Astrocyte of the hippocampus (primary cell): ENCODE results near the gene ARPC3.
"Not testable (repeated sequence)": the region's sequence is repeated elsewhere in the genome, so short reads cannot be mapped to it uniquely, and the experiment has no call there.

Experiments used
- DNase-seq: peaks from one replicate; pipeline ENCODE4 v3.0.0; 2011; ENCODE audit warnings: low read depth, low spot score

Gene ARPC3

GRCh38 chr12:110449799-110450497, at the start of gene ARPC3:
ARPC3 (minus strand) TSS chr12:110450337; CDS start chr12:110450260, 77 bp downstream.
- peak; percentile 97 for DNase-seq

DNA sequence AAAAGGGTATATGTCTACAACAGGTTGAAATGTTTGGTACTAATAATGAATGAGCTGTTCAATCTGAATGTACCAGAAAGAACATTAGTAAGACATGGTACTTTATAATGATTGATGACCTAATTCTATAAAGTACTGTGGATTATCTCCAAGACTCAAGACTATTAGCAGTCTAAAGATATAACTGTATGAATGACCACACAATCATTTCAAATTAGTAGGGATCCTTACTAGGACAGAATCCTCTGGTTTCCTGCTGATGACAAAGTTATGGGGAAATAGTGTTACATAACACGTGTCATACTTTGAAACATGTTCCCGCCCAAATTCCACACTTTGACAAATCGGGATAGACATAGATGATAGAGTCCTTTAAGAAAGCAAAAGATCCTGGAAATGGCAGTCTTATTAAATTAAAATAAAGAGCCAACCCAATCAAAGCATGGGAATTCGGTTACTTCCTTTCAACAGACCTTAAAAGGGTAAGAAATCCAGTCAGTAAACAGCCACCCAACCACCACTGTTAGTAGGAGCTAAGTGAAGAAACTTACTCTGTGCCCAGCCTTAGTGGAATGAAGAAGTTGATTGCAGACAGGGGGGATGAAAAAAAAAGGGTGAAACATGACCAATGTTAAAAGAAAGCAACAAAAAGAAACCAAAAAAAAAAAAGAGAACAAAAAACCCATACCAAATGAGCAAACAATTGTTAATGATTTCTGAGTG, 49.0 kb upstream of the ARPC3 start:
- peak; percentile 9 for DNase-seq

DNA sequence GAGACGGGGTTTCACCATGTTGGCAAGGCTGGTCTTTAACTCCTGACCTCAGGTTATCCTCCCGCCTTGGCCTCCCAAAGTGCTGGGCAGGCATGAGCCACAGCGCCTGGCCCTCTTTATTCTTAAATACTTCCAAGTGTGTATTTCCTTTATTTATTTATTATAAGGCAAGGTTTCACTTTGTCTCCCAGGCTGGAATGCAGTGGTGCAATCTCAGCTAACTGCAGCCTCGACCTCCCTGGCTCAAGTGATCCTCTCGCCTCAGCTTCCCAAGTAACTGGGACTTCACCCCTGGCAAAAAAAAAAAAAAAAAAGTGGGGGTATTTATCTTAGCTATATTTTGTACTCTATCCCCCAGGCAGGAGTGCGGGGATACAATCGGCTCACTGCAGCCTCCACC, 25.3 kb upstream of the ARPC3 start:
- DNase-seq = no peak

DNA sequence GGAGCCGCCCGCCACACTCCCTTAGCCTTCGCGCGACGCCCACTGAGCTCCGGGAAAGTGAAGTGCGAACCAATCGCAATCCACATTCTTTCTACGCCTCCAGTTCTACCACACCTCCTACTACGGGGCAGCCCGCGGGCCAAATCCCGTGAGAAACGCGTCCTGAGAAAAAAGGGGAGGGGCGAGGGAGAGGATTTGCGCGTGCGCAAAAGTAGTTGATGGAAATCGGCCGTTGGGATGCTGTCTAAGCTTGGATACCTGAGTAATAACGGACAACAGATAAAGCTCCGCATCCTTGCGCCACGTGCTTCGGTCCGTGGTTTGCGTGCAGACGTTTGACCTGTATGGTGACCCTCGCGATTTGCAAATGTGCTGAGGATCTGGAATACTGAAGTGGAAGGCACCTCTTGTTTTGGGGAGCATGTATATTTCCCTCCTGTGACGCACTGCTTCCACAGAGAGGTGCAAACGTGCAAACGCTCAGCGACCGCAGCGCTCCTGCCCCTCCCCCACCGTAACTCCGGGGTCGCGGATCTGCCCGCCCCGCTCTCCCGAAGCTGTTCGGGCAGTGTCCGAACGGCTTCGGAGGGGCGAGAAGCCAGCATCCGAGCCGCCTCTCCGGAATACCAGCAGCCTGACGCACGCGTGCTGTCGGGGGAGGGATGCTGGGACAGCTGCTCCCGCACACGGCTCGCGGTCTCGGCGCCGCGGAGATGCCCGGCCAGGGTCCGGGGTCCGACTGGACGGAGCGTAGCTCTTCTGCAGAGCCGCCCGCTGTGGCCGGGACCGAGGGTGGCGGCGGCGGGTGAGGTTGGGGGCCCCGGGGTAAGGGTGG, 18.3 kb upstream of the ARPC3 start, which contains the start of the genes FAM216A and GPN3:
Gene FAM216A, plus strand, starts transcription at position 632 of the 835 bp plus-strand sequence. Its CDS starts 31 bp downstream, at position 663.
Gene GPN3, minus strand, starts transcription at position 44 of the 835 bp plus-strand sequence. CDS start 54 bp downstream, outside the sequence.
- peak; percentile 99 for DNase-seq

- DNase-seq = no peak
Measured at GRCh38 chr12:110467847-110468213, 17.7 kb upstream of the ARPC3 start.

- DNase-seq = no peak
Measured at GRCh38 chr12:110466791-110467190, 16.7 kb upstream of the ARPC3 start.

DNA sequence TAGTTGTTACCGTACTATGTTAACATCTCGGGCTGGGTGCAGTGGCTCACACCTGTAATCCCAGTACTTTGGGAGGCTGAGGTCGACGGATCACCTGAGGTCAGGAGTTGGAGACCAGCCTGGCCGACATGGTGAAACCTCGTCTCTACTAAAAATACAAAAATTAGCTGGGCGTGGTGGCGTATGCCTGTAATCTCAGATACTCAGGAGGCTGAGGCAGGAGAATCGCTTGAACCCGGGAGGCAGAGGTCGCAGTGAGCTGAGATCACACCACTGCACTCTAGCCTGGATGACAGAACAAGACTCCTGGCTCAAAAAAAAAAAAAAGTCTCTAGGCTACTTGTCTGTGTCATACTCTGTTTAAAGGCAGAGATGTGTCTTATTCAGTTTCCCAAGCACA, 15.6 kb upstream of the ARPC3 start:
- DNase-seq = not testable (repeated sequence)

DNA sequence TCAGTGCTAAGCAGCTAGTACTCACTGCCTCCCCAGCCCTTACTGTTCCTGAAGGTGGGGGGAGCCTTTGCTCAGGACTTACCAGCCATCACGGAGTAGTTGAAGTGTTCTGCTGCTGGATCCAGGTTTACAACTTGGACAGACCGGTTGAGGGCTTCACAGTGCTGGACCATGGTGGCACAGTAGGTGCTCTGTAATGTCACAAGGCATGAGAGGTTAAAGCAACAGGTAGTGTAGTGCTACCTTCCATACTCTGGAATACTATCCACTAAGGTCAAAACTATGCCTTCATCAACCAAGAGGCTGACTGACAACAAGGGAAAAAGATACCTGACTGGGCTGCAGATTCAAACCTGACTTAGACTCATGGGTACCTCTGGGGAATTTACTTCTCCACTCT, 14.9 kb upstream of the ARPC3 start:
- DNase-seq = no peak

GRCh38 chr12:110461189-110461588, 11.1 kb upstream of the ARPC3 start:
- DNase-seq = not testable (repeated sequence)

GRCh38 chr12:110458756-110459155, 8.6 kb upstream of the ARPC3 start:
- DNase-seq = no peak

DNA sequence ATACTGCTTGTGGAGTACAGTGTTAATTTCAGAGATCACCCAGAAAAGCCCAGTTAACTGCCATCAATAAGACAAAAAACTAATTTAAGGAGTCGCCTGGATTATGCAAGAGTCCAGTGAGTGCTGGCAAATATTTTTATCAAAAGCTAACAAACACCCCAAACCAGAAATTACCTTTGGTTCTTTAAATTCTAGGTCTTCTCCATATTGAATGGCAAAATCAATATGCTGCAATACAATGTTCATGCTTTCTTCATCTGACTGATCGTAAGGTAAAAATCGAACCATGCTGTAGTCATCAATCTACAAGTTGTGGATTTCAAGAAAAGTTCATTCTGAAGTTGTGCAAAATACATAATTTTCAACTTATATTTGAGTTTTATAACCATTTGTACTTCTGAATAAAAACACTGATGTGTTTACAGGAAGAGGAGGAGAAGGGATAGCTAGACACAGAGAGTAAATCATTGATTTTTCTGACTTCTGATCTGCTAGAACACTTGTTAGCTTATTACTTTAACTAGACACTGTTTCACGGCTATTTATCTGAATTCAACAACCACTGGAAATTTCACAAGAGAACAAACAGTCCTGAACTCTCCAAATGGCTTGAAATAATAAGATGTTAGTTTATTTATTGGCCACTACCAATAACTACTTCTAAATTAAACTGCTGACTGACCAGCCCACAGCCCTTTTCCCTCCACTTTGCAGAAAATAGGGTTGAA, 3.6 kb upstream of the ARPC3 start:
- no peak for DNase-seq

DNA sequence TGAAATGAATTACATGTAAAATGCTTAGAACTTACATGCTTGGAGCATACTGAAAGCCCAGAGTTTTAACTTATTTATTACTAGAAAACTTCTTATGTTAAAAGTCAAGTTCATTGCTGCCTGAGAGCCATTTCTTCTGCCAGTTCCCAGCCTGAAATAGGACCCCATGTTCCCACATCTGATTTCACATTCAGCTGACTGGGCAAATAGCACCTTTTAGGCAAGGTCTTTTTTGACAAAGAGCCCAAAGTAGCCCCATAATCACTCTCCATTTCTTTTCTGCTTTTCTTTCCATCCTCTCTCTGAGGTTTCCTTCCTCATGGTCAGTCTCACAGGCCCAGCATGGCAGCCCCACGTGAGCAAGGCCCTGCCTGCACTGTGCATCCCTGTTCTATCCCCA, 1.1 kb upstream of the ARPC3 start:
- DNase-seq = no peak

- DNase-seq = peak; percentile 12
Measured at GRCh38 chr12:110444455-110444854, 5.7 kb downstream of the ARPC3 start.

DNA sequence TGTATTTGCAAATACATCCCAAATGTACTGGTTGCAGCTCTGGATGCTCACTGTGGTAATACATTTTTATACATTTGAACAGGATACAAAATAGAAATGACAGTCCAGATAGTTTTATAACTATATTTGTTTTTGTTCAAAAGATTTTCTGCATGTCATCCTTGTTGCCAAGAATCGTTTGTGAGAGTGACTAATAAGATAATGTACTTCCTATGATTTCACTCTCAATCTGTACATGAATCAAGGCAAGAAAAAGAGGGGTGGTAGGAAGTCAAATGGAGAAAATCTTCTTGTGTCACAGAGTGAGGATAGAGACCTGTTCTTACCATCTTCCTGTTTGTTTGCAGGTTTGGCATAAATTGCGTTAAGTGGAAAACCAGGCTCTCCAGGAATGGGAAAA, 13.9 kb downstream of the ARPC3 start:
- no peak for DNase-seq

DNA sequence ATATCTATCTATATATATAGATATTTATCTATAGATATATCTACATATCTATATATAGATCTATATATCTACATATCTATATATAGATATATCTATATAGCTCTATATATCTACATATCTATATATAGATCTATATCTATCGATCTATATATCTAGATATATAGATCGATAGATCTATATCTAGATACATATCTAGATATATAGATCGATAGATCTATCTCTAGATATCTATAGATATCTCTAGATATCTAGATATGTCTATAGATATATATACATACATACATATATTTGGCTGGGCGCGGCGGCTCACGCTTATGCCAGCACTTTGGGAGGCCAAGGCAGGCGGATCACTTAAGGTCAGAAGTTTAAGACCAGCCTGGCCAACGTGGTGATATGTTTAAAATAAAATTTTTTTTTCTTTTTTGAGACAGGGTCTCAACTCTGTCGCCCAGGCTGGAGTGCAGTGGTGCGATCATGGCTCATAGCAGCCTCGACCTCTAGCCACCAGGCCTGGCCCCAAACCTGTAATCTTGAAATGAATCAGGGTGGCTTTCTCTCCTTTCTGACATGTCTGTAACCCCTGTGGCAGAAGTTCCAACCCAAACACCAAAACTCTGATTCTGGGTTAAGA, 18.1 kb downstream of the ARPC3 start:
- DNase-seq = no peak

GRCh38 chr12:110429676-110430075, 20.5 kb downstream of the ARPC3 start:
- not testable (repeated sequence) for DNase-seq

GRCh38 chr12:110426406-110426805, 23.7 kb downstream of the ARPC3 start:
- no peak for DNase-seq

DNA sequence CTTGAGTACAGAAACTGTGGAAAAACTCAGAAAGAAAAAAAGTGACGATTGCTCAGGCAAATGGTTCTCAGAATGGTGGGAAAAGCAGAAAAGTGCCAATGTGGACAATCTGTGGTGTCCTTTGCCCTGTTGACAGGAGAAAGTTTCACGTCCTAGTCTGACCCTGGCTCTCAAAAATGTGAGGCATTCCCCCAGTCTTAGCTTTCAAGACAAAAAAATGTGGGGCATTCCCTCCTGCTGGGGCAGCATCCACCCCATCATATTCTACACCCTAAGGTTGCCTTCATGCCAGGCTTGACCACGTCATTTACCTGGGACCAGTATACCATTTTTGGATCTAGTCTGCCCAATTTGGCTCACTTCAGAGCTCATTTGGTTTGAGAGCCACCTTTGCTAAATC, 25.9 kb downstream of the ARPC3 start:
- peak; percentile 33 for DNase-seq

DNA sequence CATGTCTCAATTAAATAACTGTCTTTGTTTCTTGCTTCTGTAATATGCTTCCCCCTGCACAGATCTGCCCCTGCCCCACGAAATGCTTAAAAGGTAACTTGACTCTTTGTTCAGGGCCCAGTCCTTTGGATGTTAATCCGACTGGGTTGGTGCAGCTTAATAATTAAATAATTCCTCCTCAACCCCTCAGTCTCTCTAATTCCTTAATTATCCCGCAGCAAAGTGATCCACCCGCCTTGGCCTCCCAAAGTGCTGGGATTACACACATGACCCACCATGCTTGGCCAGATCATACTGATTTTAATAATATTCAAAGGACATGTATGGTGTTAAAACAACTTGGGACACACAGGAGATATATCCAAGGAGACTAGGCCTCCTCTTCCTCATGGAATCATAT, 28.4 kb downstream of the ARPC3 start:
- DNase-seq = no peak

DNA sequence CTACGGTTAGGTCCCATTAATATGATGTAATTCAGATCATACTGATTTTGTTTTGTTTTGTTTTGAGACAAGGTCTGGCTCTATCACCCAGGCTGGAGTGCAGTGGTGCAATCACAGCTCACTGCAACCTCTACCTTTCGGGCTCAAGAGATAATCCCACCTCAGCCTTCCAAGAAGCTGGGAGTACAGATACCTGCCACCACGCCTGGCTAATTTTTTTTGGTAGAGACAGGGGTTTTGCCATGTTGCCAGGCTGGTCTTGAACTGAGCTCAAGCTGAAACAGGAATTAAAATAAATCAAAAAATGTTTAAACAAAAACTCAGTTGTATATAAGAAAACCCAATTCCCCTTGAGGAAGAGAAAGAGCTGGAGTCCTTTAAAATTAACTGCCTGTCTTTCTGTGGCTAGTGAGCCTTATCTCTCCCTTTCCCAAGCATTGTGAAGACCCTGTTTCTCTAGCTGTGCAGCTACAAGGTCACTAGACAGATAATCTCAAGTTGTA, 28.9 kb downstream of the ARPC3 start:
- no peak for DNase-seq

- DNase-seq = not testable (repeated sequence)
Measured at GRCh38 chr12:110420644-110421043, 29.5 kb downstream of the ARPC3 start.
